ENCODE results near the gene OPN1SW.

DNA sequence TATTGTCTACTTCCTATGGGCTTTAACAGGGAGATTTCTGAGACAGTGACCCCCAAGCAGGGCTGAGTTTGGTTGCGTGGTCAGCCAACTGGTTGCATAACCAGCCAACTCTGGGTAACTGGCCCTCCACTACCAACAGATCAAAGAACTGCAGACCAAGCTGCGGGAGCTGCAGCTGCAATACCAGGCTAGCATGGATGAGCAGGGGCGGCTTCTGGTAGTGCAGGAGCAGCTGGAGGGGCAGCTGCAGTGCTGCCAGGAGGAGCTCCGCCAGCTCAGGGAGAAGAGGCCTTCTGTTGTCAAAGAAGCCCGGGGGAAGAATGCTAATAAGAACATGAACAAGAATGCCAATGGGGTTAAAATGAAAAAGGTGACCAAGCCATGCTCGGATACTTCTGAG, 38.9 kb upstream of the OPN1SW start:
- no peak for TF ChIP-seq POLR2A (conservative IDR thresholded peaks at IDR 0.05)
- TF ChIP-seq POLR2AphosphoS5 (IDR thresholded peaks at IDR 0.05; ENCODE audit: control insufficient read depth, insufficient read depth, low read depth, low read length) = no peak
- TF ChIP-seq SMAD1 (IDR thresholded peaks at IDR 0.05; ENCODE audit: low read depth, low read length, partially characterized antibody) = no peak
- TF ChIP-seq RBBP5 (IDR thresholded peaks at IDR 0.05; ENCODE audit: borderline replicate concordance, insufficient read depth, low read length, poor library complexity, severe bottlenecking) = no peak
- no peak for TF ChIP-seq GATA2 (CRISPR knock-in tag; IDR thresholded peaks at IDR 0.05)
- TF ChIP-seq ZNF140 (CRISPR knock-in tag; IDR thresholded peaks at IDR 0.05) = no peak
- TF ChIP-seq REST (IDR thresholded peaks at IDR 0.05; ENCODE audit: borderline replicate concordance) = no peak
- TF ChIP-seq REST (CRISPR knock-in tag; IDR thresholded peaks at IDR 0.05; ENCODE audit: low read depth) = no peak
- TF ChIP-seq UBTF (IDR thresholded peaks at IDR 0.05; ENCODE audit: borderline replicate concordance in 1 of 2, low read depth in 2 of 2, low read length in 2 of 2) = no peak
- TF ChIP-seq SMC3 (conservative IDR thresholded peaks at IDR 0.05; ENCODE audit: insufficient read depth, low read depth, low read length) = no peak
- no peak for TF ChIP-seq JUND (IDR thresholded peaks at IDR 0.05; ENCODE audit: borderline replicate concordance, low read depth, low read length)
- TF ChIP-seq JUND (tag; IDR thresholded peaks at IDR 0.05; ENCODE audit: borderline replicate concordance, low read depth, low read length) = no peak
- no peak for TF ChIP-seq L3MBTL2 (IDR thresholded peaks at IDR 0.05)
- no peak for TF ChIP-seq NBN (IDR thresholded peaks at IDR 0.05; ENCODE audit: low read depth)

Measured in K562 (cell line).